ENCODE results near the gene SLC5A4.

GRCh38 chr22:32269316-32269715 lies 14.2 kb upstream of the SLC5A4 start:
- TF ChIP-seq CTCF (conservative IDR thresholded peaks at IDR 0.05; ENCODE audit: low read depth, low read length), result no peak
- no peak for TF ChIP-seq EZH2 (IDR thresholded peaks at IDR 0.05; ENCODE audit: low read length, unreplicated experiment)
- no peak for TF ChIP-seq EZH2phosphoT487 (IDR thresholded peaks at IDR 0.05; ENCODE audit: borderline replicate concordance, low read length)

Measured in PC-3 (cell line).